Activated CD4-positive, alpha-beta T cell treated with anti-CD3 and anti-CD28 coated beads, Interleukin-2, amount 50 U/mL, for 16 hours (primary cell): ENCODE measurements around the gene LRPPRC.
"Not testable (repeated sequence)": the region's sequence is repeated elsewhere in the genome, so short reads cannot be mapped to it uniquely, and the experiment has no call there.

Source experiments
- DNase-seq: peaks from one replicate; pipeline ENCODE4 v3.0.0-alpha.2; 2020

The LRPPRC gene

GRCh38 chr2:43995733-43996533 lies at the start of gene LRPPRC:
Gene LRPPRC, minus strand, starts transcription at chr2:43995989. Its CDS starts 42 bp downstream, at chr2:43995947.
- peak; percentile 97 for DNase-seq

GRCh38 chr2:44045061-44045460 lies 49.3 kb upstream of the LRPPRC start:
- no peak for DNase-seq

GRCh38 chr2:44044281-44044720 lies 48.5 kb upstream of the LRPPRC start:
- DNase-seq, result peak; percentile 85

- no peak for DNase-seq
Observed at GRCh38 chr2:44040365-44040764, 44.6 kb upstream of the LRPPRC start.

- no peak for DNase-seq
Observed at GRCh38 chr2:44038277-44038676, 42.5 kb upstream of the LRPPRC start.

GRCh38 chr2:44037221-44037620 lies 41.4 kb upstream of the LRPPRC start:
- no peak for DNase-seq

GRCh38 chr2:44033947-44034346 lies 38.2 kb upstream of the LRPPRC start:
- DNase-seq, result no peak

GRCh38 chr2:44027076-44027475 lies 31.3 kb upstream of the LRPPRC start:
- DNase-seq, result not testable (repeated sequence)

- peak; percentile 20 for DNase-seq
Observed at GRCh38 chr2:44016282-44016681, 20.5 kb upstream of the LRPPRC start.

GRCh38 chr2:44015239-44015638 lies 19.4 kb upstream of the LRPPRC start:
- no peak for DNase-seq

- not testable (repeated sequence) for DNase-seq
Observed at GRCh38 chr2:44013205-44013604, 17.4 kb upstream of the LRPPRC start.

- DNase-seq, result no peak
Observed at GRCh38 chr2:44010266-44010665, 14.5 kb upstream of the LRPPRC start.

- no peak for DNase-seq
Observed at GRCh38 chr2:44009136-44009735, 13.4 kb upstream of the LRPPRC start.

GRCh38 chr2:44005846-44006245 lies 10.1 kb upstream of the LRPPRC start:
- no peak for DNase-seq

GRCh38 chr2:44004735-44005602 lies 9.2 kb upstream of the LRPPRC start:
- DNase-seq, result no peak

GRCh38 chr2:44001716-44002115 lies 5.9 kb upstream of the LRPPRC start:
- no peak for DNase-seq

GRCh38 chr2:43998263-43998662 lies 2.5 kb upstream of the LRPPRC start:
- DNase-seq, result no peak

- DNase-seq, result no peak
Observed at GRCh38 chr2:43993437-43993836, 2.4 kb downstream of the LRPPRC start.

- DNase-seq, result no peak
Observed at GRCh38 chr2:43989545-43989944, 6.2 kb downstream of the LRPPRC start.

GRCh38 chr2:43986600-43986999 lies 9.2 kb downstream of the LRPPRC start:
- DNase-seq, result no peak

- peak; percentile 28 for DNase-seq
Observed at GRCh38 chr2:43985359-43985758, 10.4 kb downstream of the LRPPRC start.

GRCh38 chr2:43984533-43984932 lies 11.3 kb downstream of the LRPPRC start:
- DNase-seq, result no peak

- DNase-seq, result no peak
Observed at GRCh38 chr2:43980902-43981301, 14.9 kb downstream of the LRPPRC start.
